NCI-H2196 treated with DMSO at 0.1 percent for 48 hours (cell line): ENCODE measurements around the gene C11orf86.

Source experiments
- DNase-seq: peaks from one replicate; lab custom pipeline; 2025; ENCODE audit not compliant: unreplicated experiment; lab: John Stamatoyannopoulos, UW

The C11orf86 gene

DNA sequence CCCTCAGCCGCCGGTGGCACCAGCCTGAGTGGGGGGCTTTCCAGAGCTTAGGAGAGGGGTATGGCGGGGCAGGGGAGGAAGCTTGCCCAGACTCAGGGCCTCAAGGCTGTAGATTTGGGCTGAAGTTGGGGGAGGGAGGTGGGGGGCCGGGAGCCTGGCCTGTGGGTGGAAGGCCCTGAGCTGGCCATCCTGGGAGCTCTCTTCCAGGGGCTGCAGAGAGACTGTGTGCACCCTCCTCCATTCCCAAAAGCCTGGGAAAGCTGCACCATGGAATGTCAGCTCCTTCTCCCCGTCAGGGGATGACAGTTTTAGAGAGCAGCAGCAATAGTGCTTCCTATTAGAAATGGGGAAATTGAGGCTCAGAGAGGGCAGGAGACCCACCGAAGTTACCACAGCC lies 48.9 kb downstream of the C11orf86 start:
- DNase-seq, result no peak

DNA sequence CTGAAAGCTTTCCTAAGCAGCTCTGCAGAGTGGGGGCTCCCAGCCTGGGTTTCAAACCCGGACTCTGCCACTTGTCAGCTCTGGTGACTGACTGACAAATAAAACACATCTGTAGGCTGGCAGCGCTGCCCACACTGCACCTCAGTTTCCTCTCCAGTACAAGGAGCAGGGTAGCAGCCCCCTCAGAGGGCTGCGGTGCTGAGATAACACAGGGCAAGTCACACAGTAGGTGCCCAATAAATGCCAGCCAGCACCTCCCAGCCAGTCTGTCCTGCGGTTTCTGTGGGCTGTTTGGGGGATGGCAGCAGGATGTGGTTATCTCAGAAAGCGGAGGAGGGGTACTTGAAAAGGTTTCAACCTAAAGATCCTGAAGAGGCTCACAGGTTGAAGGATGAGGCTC lies 49.3 kb downstream of the C11orf86 start:
- no peak for DNase-seq

DNA sequence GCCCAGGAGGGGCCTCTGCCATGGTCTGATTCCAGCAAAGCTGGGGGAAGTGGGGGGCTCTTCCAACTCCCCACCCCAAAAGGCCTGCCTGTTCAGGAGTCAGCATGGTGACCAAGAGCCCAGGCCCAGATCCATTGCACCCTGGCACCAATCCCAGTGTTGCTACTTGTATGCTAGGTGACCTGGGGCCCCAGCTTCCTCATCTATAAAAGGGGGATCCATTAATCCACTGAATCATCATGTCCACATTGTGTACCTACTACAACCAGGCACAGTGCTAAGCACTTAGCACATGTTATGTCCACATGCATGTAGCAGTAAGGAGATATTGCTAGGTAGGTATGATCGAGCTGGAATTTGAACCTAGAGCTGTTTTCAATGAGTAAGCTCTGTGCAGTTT lies 49.9 kb downstream of the C11orf86 start:
- DNase-seq, result no peak

DNA sequence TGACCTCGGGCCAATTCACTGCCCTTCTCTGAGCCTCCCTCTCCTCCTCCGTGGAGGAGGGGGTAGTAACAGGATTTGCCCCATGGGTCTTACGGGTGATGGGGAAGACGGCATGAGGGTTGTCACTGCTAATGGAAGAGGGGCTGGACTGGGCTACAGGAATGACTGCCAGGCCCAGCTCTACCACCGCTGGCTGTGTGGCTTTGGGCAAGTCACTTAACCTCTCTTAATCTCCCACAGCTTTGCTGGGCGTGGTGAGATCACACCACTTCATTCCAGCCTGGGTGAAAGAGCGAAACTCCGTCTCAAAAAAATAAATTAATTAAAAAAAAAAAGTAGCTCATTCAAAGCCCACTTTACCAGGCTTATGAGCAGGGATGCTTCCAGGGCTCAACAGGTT lies 50.6 kb downstream of the C11orf86 start:
- no peak for DNase-seq
